Effector CD8-positive, alpha-beta T cell (primary cell): Measurements from ENCODE around the gene PHPT1.
"Not testable (repeated sequence)": the region's sequence is repeated elsewhere in the genome, so short reads cannot be mapped to it uniquely, and the experiment has no call there.

ENCODE experiments used
- DNase-seq: peaks from one replicate; lab custom pipeline; 2025; lab: John Stamatoyannopoulos, UW
- total RNA-seq, 4 experiments: gene quantifications; one replicate each; lab custom pipeline; 2026; lab: John Stamatoyannopoulos, UW

PHPT1 gene
- 14.9 to 36.3 (median 25.0) reads per million in 4 experiments for total RNA-seq

DNA sequence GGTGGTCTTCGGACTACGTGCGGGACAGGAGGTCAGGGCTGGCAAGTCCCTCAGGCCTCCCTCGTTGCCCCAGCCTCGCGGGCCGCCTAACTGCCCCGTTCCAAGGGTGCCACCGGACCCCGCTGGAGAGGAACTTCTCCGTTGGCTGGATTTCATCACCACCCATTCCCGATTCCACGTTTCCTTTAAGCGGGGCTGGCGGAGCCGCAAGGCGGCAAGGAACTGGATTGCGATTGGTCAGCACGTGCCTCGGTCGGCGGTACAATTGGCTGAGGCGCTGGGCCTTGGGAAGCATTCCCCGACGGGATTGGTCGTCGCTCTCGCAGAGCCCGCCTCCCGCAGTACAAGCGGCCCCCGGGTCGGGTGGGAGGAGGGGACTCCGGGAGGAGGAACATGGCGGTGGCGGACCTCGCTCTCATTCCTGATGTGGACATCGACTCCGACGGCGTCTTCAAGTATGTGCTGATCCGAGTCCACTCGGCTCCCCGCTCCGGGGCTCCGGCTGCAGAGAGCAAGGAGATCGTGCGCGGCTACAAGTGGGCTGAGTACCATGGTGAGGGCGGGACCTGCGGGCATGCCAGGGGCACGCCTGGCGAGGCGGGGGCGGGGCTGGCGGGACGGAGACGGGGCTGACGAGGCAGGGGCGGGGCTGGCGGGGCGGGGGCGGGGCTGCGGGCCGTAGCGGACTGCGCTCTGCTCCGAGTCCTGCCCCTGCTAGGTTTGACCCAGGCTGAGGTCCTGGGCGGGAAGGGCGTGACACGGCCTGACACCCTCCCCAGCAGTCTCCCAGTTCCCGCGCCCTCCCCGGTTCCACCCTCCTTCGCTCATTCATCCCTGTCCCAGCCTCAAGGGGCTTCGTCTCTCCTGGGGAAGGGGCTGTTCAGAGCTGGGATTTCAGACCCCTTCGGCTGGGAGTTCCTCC, at the start of gene PHPT1:
Gene PHPT1, plus strand, starts transcription at position 372 of the 922 bp plus-strand sequence. Its CDS starts 22 bp downstream, at position 394.
- DNase-seq: peak; percentile 91

DNA sequence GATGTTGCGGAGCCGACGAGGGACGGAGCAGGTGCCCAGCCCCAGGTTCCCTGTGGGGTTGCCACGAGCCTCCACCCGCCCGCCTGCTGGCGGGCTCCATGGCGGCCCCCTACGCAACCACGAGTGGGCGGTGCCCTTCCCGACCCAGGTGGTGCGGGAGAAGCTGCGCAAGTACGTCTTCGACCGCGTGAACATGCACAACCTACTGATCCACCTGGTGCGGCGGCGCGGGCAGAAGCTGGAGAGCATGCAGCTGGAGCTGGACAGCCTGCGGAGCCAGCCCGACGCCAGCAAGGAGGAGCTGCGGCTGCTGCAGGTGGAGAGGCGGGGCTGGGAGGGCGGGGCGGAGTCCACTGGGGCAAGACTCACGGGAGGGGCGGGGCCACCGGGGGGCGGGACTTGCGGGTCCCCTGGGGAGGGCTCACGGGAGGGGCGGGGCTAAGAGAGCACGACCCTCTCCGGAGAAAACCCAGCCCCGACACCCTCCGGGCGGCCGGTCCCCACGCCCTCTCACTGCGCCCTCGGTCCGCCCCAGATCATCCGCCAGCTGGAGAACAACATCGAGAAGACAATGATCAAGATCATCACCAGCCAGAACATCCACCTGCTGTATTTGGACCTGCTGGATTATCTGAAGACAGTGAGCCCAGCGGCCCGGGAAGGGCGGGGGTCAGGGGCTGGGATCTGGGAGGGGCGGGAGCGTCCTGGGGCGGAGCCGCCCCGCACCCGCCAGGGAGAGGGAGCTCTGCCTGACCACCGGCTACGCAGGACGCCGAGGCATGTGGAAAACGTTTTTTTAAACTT, 49.2 kb upstream of the PHPT1 start:
- peak; percentile 94 for DNase-seq

- DNase-seq: no peak
Measured at GRCh38 chr9:136802321-136802720, 46.9 kb upstream of the PHPT1 start.

- DNase-seq: not testable (repeated sequence)
Measured at GRCh38 chr9:136803009-136803550, 46.1 kb upstream of the PHPT1 start.

DNA sequence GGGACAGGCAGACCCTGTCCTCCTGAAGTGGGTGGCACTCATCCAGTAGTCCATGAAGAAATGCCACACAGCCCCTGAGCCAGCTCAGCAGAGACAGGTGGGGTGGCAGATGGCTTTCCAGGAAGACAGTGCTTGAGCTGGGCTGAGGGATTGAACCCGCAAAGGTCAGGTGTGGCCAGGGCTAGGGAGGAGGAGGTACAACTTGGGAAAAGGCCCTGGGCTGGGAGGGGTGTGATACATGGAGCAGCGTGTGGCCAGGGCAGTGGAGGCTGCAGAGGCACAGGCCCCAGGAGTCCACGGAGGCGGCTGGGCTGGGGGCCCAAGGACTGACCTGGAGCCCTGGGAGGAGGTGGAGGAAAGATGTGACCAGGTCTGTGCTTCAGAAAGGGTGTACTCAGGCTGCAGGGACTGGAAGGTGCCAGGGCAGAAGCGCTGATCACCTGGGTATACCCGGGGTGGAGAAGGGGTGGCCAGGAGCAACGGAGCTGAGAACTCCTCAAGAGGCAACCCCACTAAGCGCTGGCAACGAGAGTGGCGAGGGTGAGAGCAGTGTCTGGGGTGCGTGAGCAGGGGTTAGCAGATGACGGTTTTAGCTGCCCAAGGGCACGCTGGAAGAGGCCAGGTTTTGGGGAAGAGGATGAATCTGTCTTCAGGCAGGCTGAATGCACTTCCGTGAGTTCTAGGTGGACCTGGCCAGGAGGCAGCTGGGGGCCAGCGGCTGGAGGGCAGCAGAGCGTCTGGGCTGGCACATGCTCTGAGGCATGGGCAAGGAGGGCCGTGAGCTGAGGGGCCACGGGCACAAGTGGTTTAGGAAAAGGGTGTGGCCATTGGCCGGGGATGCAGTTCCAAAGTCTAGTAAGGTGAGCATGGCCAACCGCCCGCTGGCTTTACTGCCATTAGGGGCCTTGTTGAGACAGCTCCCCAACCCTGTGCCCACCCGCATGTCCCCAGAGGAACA, 45.4 kb upstream of the PHPT1 start:
- no peak for DNase-seq

DNA sequence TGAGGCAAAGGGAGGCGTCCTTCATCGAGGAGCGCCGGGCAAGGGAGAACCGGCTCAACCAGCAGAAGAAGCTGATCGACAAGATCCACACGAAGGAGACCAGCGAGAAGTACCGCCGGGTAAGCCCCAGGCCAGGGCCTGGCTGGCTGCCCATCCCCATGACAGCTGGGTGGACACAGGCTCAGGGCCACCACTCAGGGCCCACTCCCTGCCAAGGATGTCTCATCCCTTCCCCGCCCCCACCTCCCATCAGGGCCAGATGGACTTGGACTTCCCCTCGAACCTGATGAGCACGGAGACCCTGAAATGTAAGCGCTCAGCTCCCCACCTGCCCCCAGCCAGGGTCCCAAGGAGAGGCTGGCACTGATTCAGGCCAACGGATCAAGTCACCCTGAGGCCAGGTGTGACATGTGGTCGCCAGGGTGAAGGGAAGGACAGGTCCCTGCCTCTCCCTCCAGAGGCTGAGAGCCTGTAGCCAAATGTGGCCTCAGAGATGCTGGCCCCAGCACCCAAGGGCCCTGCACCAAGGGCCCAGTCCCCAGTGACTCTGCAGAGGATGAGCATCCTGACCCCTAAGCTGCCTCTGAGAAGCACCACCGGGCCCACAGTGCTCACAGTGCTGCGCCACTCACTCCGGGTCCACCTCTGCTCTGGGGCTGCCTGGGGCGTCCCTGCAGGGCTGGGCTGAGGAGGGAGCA, 44.6 kb upstream of the PHPT1 start:
- DNase-seq: no peak

DNA sequence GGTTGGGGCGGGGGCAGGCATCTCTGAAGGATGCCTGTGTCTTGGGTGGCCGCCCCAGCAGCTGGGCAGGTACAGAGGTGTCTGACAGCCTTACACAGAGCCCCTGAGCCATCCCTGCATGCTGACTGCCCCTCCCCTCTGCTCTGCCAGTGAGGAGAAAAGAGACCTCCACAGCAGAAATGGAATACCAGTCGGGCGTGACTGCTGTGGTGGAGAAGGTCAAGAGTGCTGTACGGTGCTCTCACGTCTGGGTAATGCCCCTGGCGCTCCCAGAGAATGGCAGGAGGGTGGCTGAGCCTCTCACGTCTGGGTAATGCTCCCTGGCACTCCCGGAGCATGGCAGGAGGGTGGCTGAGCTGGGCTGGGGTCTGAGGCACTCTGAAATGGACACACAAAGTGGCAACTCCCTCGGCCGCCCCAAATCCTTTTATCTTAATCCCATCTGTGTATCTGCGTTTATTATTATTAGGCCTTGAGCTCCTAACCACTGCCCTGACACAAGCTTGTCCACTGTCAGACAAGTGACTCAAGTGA, 43.9 kb upstream of the PHPT1 start:
- DNase-seq: no peak

GRCh38 chr9:136806067-136806466, 43.1 kb upstream of the PHPT1 start:
- DNase-seq: no peak

DNA sequence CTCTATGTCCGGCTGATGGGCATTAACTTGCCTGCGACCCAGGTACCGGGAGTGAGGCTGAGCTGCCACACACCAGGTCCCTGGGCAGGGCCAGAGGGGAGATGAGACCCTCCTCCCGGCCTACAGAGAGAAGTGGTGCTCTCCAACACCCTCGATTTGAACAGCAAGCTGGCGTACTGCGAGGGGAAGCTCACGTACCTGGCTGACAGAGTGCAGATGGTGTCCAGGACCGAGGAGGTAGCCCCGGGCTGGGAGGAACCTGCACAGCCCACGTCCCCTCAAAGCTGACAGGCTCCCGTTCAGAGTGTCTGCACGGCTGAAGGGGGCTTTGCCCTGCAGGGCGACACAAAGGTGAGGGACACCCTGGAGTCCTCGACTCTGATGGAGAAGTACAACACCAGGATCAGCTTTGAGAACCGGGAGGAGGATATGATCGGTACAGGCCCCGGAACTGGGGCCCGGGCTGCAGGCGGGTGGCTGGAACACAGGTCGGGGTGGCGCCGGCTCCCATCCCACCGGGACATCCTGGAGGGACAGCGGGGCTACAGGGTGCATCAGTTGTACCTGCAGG, 42.5 kb upstream of the PHPT1 start:
- DNase-seq: no peak

DNA sequence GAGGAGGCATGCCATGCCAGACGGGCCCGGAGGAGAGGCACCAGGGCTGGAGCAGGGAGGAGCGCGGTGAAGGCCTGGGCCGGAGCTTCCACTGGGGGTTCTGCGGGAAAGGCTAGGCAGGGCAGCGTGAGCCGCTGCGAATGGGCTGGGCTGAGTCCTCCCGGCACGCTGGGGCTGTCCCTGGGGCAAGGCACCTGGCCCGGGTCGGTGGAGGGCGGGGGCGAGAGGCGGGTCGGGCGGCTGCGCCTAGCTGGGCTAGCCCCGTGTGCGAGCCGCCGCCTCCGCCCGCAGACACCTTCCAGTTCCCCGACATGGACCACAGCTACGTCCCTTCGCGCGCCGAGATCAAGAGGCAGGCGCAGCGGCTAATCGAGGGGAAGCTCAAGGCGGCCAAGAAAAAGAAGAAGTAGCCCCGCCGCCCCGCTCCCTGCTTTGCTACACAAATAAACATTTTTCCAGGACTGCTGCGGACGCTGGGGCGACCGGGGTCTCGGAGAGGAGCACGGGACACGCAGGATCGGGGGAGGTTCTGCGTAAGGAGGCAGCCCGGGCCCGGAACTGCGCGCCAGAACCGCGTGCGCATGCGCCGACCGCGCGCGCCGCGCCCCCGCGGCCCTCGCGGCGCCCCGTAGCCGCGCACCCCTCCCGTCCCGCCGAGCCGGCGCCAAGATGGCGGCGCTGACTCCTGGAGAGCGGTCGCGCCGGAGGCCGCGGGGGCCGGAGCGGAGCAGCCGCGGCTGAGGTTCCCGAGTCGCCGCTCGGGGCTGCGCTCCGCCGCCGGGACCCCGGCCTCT, 41.7 kb upstream of the PHPT1 start, which contains the start of gene RABL6:
Gene RABL6, plus strand, starts transcription at position 668 of the 794 bp plus-strand sequence. CDS start 249 bp downstream, outside the sequence.
- peak; percentile 66 for DNase-seq

DNA sequence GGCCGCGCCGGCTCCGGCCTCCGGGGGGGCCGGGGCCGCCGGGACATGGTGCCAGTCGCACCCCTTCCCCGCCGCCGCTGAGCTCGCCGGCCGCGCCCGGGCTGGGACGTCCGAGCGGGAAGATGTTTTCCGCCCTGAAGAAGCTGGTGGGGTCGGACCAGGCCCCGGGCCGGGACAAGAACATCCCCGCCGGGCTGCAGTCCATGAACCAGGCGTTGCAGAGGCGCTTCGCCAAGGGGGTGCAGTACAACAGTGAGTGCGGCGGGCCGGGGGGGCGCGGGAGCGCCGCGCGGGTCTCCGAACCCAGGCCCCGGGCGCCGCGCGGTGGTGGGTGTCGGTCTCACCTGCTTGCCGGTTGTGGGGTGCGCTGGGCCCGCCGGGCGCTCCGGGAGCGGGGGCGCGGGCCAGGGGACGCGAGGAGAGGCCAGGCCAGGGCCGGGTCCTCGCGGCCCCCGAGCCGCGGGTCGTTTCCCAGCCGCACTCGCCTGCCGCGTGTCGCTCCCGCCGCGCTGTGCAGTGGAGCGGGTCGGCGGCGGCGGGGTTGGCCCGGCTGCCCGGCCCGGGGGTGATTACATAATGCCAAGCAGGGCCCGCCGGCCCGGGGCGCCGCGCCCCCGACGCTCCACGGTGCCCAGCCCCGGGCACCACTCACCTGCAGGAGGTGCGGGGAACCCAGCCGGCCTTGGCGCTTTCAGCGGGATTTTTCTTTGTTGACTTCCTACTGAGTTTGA, 41.0 kb upstream of the PHPT1 start:
- no peak for DNase-seq

- DNase-seq: no peak
Measured at GRCh38 chr9:136808806-136809158, 40.4 kb upstream of the PHPT1 start.

- DNase-seq: no peak
Measured at GRCh38 chr9:136814725-136815421, 34.3 kb upstream of the PHPT1 start.

DNA sequence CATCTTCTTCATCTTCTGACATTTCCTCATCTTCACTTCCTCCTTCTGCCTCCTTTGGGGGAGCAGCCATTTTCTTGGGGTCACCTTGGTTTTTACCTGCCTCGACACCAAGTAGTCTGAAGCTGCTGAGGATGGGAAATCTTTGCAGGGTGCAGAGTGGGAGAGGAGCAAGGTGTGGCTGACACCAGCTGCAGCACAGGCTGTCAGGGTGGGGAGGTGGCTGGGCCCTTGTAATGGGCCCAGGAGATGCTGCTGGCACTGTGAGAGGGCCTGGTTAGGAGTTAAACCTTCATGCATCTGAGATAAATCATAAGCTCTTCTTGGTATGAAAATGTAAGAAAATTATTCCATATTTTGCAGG, 33.8 kb upstream of the PHPT1 start:
- no peak for DNase-seq

DNA sequence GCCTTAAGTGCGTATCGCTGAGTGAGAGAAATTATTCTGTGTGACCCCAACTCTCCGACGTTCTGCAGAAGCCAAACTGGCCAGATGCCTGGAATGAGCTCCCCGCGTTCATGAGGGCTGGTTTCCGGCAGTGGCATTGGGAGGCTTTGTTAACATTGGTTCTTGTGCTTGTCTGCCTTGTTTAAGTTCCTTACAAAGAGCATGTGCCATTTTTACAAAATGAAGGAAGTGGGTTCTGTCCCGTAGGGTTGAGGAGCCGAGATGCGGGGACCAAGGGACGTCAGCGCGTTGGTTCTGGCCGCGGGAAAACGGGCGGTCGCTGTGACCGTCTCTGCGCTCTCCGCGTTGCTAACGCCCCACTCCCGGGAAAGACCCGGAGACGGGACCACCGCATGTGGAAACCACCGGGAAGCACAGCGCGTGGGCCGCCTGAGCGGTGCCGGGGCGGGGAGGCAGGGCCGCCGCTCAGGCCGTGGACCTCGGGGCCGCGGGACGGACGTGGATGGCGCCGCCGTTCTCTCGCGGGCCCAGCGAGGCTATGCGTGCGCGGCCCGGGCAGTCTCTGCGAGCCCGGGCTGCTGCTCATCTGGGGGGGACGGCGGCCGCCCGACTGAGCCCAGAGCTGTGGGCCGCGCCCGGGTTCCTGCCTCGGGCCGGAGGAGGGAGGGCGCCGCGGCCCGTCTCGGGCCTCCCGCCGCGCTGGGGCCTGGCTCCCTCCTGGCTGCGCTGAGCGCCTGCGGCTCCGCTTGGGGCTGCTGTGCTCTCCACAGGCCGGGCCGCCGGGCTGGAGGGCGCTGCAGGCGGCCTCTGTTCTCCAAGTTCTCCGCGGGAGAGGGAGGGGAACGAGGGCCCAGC, 28.0 kb upstream of the PHPT1 start:
- no peak for DNase-seq

DNA sequence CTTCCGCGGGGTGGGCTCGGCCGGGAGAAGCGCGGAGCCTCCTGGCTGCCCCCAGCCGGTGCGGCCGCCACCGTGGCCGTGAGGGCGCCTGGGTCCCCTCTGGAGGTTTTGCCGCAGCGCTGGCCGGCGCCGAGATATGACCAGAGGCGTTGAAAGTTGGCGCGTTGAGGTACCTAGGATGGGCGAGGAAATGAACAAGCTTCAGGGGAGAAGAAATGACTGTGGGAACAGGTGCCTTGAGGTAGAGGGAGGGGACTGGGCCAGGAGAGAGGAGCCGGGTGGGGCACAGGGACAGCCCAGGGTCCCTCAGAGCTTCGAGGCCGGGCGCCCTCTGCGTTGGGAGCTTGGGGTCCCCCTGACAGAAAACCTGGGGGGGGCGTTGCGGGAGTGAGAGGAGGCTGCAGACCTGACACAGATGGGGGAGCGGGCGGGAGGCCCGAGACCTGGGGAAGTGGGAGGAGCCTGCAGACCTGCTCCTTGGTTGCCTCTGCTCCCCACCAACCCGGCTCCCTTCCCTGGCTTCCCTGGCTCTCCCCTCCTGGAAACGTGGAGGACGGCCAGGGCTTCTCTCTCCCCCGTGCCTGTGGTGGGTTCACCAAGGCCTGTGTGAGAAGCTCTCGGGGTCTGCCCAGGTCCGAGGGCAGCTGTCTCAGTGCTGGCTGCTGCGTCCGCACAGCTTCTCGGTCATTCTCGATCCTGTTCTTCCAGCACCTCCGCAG, 27.2 kb upstream of the PHPT1 start:
- DNase-seq: no peak
